Upper lobe of left lung (tissue), 6 donors: ENCODE results near the gene RAET1E. TPM values are rescaled to one million over a fixed set of nuclear protein-coding genes. Genes with fewer than 3 reads are reported as not detected.

Source experiments
- ATAC-seq, 2 donors: fragments of 200-7000 bp; cut with Tn5 transposase; one replicate each; pipeline ENCODE4 v1.9.1; 2022; ENCODE audit warnings: mild to moderate bottlenecking in 2 of 2, moderate library complexity in 2 of 2; ENCODE audit not compliant: low FRiP score in 2 of 2
- DNase-seq, 2 donors: peaks; one replicate each; pipeline ENCODE4 v3.0.0-alpha.2; 2019 to 2020
- H3K27ac ChIP-seq, 4 donors: fragments of 200-600 bp; sonication (generic); one replicate each; pipeline ENCODE4 v1.5.1; 2016 to 2019
- H3K27me3 ChIP-seq, 4 donors: fragments of 200-600 bp; sonication (generic); one replicate each; pipeline ENCODE4 v1.5.1; 2017 to 2019
- H3K36me3 ChIP-seq, 4 donors: fragments of 200-600 bp; sonication (generic); one replicate each; pipeline ENCODE4 v1.5.1; 2016 to 2019
- H3K4me1 ChIP-seq, 4 donors: fragments of 200-600 bp; sonication (generic); one replicate each; pipeline ENCODE4 v1.5.1; 2018 to 2019
- H3K4me3 ChIP-seq, 4 donors: fragments of 200-600 bp; sonication (generic); one replicate each; pipeline ENCODE4 v1.5.1; 2017 to 2019; ENCODE audit warnings: mild to moderate bottlenecking in 2 of 4, moderate library complexity in 1 of 4
- H3K9me3 ChIP-seq, 4 donors: fragments of 200-600 bp; sonication (generic); one replicate each; pipeline ENCODE4 v1.5.1; 2018 to 2019
- EP300 ChIP-seq, 4 donors: sonication (generic); formaldehyde crosslinking; IDR thresholded peaks; one replicate each; pipeline ENCODE4 v1.5.1; 2017; ENCODE audit warnings: antibody characterized with exemption in 4 of 4, control low read depth in 2 of 4
- POLR2A ChIP-seq, 4 donors: fragments of 450-650 bp; IDR thresholded peaks; one replicate each; pipeline ENCODE4 v1.5.1; 2016 to 2017; ENCODE audit warnings: antibody characterized with exemption in 4 of 4, mild to moderate bottlenecking in 2 of 4
- POLR2AphosphoS5 ChIP-seq, 2 donors: sonication (generic); formaldehyde crosslinking; IDR thresholded peaks; one replicate each; pipeline ENCODE4 v1.5.1; 2017; ENCODE audit warnings: antibody characterized with exemption in 2 of 2
- WGBS, 2 donors: methylation state at CpG; one replicate each; pipeline ENCODE4 v1.1.5; 2017 to 2018; 5-methylcytosine and 5-hydroxymethylcytosine counted together
- total RNA-seq, 6 donors: library from RNA; depleted of rRNA in 4 of 6; stranded (reverse); fragments of >200 nt in 4 of 6; gene quantifications; one replicate each; pipeline versions ENCODE4 v1.1.0 to v1.2.1, GENCODE V29; 2016 to 2021
- TF ChIP-seq, protein P1 (sequence below), 6 experiments: fragments of 450-650 bp in 4 of 6; fragments of 200-600 bp in 2 of 6; sonication (generic) in 2 of 6; IDR thresholded peaks; one replicate each; pipeline ENCODE4 v1.5.1; 2016 to 2019; ENCODE audit warnings: antibody characterized with exemption in 6 of 6
- donor health status: DM: no; HTN: no; CAD: no; lungs with moderate emphysema.
- donor health status: DM: no; HTN: yes; CAD: no; lungs with severe emphysema.

RAET1E gene
- total RNA-seq, 6 donors from 2014 or later, result 0.30 to 2.3 (median 1.4) TPM; not detected in 1

DNA sequence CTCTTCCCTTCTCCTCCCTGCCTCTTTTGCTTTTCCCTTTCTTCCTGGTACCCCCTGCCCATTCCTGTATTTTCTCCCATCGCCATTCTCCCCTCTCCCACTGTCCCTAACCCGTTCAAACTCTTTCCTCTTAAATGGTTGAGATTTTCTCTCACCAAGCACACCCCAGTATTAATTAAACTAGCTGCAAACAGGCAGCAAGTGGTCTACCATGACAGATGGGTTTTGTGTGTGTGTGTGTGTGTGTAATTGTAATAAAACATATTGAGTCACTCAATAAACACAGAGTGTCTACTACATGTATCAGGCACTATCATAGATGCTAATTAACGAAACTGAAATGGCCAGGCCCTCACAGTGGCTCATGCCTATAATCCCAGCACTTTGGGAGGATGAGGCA, 6.7 kb downstream of the RAET1E start:
- Histone ChIP-seq H3K4me1 (peaks cover 16 to 22% (median 18%) of the 10 kb centered on the region in 4 donors), H3K27me3 (no peaks in the 10 kb centered on the region), H3K36me3 (no peaks in the 10 kb centered on the region), H3K9me3 (no peaks in the 10 kb centered on the region), H3K4me3 (no peak overlapping the region), H3K27ac (no peak overlapping the region)
- TF ChIP-seq POLR2A (IDR thresholded peaks at IDR 0.05), result no peak
- TF ChIP-seq, protein P1, sequence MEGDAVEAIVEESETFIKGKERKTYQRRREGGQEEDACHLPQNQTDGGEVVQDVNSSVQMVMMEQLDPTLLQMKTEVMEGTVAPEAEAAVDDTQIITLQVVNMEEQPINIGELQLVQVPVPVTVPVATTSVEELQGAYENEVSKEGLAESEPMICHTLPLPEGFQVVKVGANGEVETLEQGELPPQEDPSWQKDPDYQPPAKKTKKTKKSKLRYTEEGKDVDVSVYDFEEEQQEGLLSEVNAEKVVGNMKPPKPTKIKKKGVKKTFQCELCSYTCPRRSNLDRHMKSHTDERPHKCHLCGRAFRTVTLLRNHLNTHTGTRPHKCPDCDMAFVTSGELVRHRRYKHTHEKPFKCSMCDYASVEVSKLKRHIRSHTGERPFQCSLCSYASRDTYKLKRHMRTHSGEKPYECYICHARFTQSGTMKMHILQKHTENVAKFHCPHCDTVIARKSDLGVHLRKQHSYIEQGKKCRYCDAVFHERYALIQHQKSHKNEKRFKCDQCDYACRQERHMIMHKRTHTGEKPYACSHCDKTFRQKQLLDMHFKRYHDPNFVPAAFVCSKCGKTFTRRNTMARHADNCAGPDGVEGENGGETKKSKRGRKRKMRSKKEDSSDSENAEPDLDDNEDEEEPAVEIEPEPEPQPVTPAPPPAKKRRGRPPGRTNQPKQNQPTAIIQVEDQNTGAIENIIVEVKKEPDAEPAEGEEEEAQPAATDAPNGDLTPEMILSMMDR (IDR thresholded peaks at IDR 0.05), result no peak
- no peak for TF ChIP-seq EP300 (IDR thresholded peaks at IDR 0.05)
- no peak for TF ChIP-seq POLR2AphosphoS5 (IDR thresholded peaks at IDR 0.05)
- DNase-seq (no peak), ATAC-seq (no peak)
- WGBS, 2 donors, result 83 to 84% methylated on average over 3 of the region's 3 CpGs

DNA sequence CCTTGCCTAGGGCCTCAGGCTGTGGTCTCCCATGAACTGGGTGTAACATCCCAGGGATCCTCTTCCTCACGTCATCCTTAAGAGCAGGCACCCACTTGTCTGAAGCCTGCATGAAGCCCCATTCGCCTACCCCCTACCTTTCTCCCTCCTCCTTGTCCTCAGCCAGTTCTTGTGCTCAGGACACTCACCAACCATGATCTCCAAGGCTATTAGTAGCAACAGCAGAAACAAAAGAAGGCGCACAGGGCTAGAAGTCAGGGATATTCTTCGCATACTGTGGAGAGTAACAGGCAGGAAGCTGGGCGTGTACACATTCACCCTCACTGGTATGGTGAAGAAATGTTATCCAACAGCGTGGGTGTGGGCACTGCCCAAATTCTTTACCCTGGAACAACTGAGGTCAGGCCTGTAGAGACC, 7.3 kb downstream of the RAET1E start:
- DNase-seq, result no peak
- Histone ChIP-seq H3K27ac (peak overlapping the region in 2 of 4 donors; percentile 23 to 34), H3K27me3 (no peaks in the 10 kb centered on the region), H3K36me3 (no peaks in the 10 kb centered on the region), H3K9me3 (no peaks in the 10 kb centered on the region), H3K4me1 (peaks cover 9 to 16% (median 12%) of the 10 kb centered on the region in 4 donors), H3K4me3 (no peak overlapping the region)
- 58% methylated on average over 6 of the region's 6 CpGs for WGBS, 2 donors
- TF ChIP-seq, protein P1 (IDR thresholded peaks at IDR 0.05), result no peak
- no peak for TF ChIP-seq POLR2AphosphoS5 (IDR thresholded peaks at IDR 0.05)
- TF ChIP-seq EP300 (IDR thresholded peaks at IDR 0.05), result no peak
- no peak for TF ChIP-seq POLR2A (IDR thresholded peaks at IDR 0.05)
- no peak for ATAC-seq

DNA sequence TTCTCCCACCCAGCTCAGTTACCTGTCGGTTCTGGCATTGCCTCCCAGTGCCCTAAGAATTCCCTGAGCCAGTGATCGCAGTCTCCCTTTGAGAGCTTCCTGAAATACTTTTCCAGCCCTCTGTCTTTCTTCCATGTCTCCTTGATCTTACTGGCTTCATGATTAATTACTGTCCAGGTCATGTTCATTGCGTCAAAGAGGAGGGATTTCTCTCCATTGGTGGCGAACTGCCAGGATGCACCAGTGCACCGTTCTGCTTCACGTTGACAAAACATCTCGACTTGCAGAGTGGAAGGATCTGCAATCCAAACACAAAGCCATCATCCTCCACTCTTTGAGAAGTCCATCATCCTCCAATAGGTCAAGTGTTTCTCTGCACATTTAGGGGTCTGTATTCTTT, 8.6 kb downstream of the RAET1E start:
- no peak for DNase-seq
- ATAC-seq, result no peak
- no peak overlapping the region for H3K27ac ChIP-seq

DNA sequence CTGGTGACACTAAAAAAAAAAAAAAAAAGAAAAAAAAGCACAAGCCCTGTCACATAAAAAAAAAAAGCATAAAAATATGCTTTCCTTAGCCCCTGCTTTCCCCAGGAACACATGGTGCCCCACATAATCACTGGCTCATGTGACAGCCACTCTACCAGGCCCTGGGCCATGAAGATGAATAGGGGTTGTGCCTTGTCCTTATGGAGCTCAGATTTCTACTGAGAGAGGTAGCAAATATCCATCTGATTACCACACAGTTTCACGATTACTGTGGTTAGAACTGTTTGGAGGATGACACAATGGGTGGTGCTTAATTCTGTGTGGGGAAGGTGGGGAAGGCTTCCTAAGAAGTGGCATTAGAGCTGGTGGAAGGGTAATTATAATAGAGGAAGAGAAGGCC, 9.3 kb downstream of the RAET1E start:
- Histone ChIP-seq H3K27ac (no peak overlapping the region), H3K36me3 (no peaks in the 10 kb centered on the region), H3K4me1 (peaks cover 0 to 6% (median 2%) of the 10 kb centered on the region in 4 donors), H3K9me3 (no peaks in the 10 kb centered on the region), H3K4me3 (no peak overlapping the region), H3K27me3 (no peaks in the 10 kb centered on the region)
- DNase-seq, result no peak
- TF ChIP-seq, protein P1 (IDR thresholded peaks at IDR 0.05), result no peak
- no peak for TF ChIP-seq POLR2A (IDR thresholded peaks at IDR 0.05)
- peak in 1 of 2 donors; percentile 10 for ATAC-seq
- WGBS, 2 donors, result 43 to 54% methylated on average over 1 of the region's 1 CpG

More for the DNA sequence above, 8.6 kb downstream of the RAET1E start:
- H3K4me3 ChIP-seq, result no peak overlapping the region
- no peak for TF ChIP-seq EP300 (IDR thresholded peaks at IDR 0.05)
- no peak for TF ChIP-seq POLR2A (IDR thresholded peaks at IDR 0.05)
- TF ChIP-seq POLR2AphosphoS5 (IDR thresholded peaks at IDR 0.05), result no peak
- TF ChIP-seq, protein P1 (IDR thresholded peaks at IDR 0.05), result no peak
- WGBS, 2 donors, result 75 to 76% methylated on average over 7 of the region's 7 CpGs
- H3K4me1 ChIP-seq, result peaks cover 0 to 6% (median 2%) of the 10 kb centered on the region in 4 donors
- no peaks in the 10 kb centered on the region for H3K9me3 ChIP-seq
- no peaks in the 10 kb centered on the region for H3K36me3 ChIP-seq
- no peaks in the 10 kb centered on the region for H3K27me3 ChIP-seq

DNA sequence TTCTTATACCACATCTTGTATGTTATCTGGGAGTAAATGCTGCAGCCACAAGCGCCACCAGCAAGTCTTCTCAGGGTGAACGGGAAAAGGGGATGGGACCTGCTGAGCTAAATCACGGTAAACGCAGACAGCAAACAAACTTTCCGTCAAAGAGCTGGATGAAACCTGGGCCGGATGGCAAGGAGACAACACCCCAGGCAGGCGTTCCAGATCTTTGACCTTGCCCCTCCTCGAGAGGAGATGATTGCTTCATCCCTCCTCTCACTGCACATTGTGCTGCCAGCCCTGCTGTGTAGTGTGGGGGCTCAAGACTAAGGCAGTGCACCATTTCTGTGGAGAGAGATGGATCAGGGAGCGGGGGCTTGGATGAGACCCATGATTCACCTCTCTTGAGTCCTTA, 9.8 kb downstream of the RAET1E start:
- Histone ChIP-seq H3K27ac (no peak overlapping the region), H3K4me3 (no peak overlapping the region), H3K27me3 (no peaks in the 10 kb centered on the region), H3K36me3 (no peaks in the 10 kb centered on the region), H3K9me3 (no peaks in the 10 kb centered on the region), H3K4me1 (peaks cover 0 to 6% (median 2%) of the 10 kb centered on the region in 4 donors)
- WGBS, 2 donors, result 63 to 67% methylated on average over 8 of the region's 9 CpGs
- ATAC-seq (no peak), DNase-seq (no peak)
- TF ChIP-seq EP300 (IDR thresholded peaks at IDR 0.05) (no peak), POLR2AphosphoS5 (IDR thresholded peaks at IDR 0.05) (no peak), POLR2A (IDR thresholded peaks at IDR 0.05) (no peak)
- TF ChIP-seq, protein P1 (IDR thresholded peaks at IDR 0.05), result no peak
